NCI-H1105 (cell line): ENCODE measurements around the gene SRRM1.
"Not testable (repeated sequence)": the region's sequence is repeated elsewhere in the genome, so short reads cannot be mapped to it uniquely, and the experiment has no call there.

Source experiments
- DNase-seq: peaks from one replicate; lab custom pipeline; 2025; lab: John Stamatoyannopoulos, UW

Gene SRRM1

GRCh38 chr1:24643363-24644099, 429 bp downstream of the SRRM1 start:
- DNase-seq, result no peak

- no peak for DNase-seq
These were observed 940 bp downstream of the SRRM1 start for GRCh38 chr1:24644100-24644384.

GRCh38 chr1:24648919-24649318, 5.8 kb downstream of the SRRM1 start:
- DNase-seq, result no peak

DNA sequence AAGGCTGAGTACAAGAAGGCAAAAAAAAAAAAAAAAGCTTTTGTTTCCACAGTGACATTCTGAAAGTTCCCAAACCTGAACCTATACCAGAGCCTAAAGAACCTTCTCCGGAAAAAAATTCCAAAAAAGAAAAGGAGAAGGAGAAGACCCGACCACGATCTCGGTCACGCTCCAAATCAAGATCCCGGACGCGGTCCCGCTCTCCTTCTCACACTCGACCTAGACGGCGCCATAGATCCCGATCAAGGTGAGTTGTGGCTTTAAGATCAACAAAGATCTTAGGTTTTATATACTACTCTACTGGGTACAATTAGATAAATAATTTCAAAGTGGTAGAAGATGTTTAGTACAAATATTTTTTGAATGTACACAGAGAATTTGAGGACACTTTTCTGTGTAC, 9.3 kb downstream of the SRRM1 start:
- no peak for DNase-seq

- no peak for DNase-seq
These were observed 10.9 kb downstream of the SRRM1 start for GRCh38 chr1:24654010-24654409.

- no peak for DNase-seq
These were observed 12.9 kb downstream of the SRRM1 start for GRCh38 chr1:24656046-24656445.

- no peak for DNase-seq
These were observed 14.7 kb downstream of the SRRM1 start for GRCh38 chr1:24657781-24658180.

DNA sequence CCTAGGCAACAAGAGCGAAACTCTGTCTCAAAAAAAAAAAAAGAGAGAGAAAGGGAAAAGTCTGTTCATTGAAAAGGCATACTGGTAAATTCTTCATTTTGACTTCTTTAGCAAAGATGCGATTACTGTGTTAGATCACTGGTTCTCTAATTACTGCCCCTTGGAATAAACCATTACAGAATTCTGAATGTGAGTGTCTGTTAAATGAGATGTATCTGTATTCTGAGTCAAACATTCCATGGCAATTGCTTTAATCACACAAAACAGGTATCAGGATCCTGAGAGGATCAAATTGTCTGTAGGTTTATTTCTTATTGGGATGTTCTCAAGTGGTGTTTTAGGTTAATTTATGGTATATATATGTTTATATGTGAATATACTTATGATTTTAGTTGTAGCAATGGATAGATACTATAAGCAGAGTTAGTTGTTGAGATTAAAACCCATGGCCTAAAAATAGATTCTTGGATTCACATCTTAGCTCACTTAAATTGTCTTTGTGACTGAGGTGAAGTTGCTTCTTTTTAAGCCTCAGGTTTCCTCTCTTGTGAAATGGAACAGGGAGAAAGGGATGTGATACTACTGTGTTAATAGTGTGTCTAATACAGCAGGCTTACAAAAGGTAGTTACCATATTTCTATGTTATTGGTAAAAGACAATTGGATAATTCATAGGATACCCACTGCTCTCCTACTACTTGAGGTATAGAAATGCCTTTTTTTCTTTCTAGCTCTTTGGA, 16.2 kb downstream of the SRRM1 start:
- DNase-seq, result no peak

DNA sequence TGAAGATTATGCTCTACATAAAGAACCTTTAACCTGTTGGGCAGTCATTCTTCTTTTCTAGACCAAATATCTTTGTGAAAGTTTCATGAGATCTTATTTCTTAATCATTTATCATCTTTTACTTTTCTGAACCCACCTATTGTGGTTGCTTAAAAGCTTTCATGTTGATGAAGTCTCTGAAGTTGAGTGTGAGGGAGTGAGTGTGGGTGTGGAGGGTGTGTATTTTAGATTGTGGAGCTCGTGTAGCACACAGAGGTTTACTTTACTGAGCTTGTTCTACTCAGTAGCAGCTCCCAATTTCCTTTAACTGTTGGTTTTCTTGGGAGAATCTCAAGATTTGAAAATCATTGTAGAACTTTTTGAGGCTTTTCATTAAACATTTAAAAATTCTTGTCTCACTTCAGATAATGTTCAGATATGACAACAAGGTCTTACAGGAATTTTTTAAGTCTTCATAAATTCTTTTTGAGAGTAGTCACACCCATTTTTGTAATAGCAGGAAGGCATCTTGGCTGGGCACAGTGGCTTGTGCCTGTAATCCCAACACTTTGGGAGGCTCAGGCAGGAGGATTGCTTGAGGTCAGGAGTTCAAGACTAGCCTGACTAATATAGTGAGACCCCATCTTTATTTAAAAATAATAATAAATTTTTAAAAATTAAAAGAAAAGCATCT, 17.0 kb downstream of the SRRM1 start:
- DNase-seq, result no peak

DNA sequence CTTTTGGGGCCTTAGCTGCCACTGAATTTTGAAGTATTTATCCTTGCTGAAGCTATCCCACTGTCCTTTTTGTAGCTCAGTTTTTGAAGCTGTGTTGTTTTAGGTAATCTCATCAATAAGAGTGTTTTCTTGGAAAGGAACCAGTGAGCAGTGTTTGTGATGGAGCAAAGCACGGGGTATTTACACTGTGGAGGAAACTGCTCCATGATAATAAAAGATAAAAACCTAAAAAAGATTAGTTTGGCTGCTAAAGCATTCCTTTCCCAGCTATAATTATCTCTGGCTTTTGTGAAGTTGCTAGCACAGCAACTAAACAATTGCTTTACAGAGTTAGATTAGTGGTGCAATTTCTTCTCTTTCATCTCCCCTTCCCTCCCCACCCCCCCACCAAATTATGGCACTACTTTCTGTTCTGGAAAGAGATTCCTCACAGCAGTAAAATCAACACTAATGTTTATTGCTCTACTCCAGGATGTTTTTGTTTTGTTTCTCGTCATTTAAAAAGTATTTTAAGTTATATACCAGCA, 21.5 kb downstream of the SRRM1 start:
- DNase-seq, result no peak

- DNase-seq, result no peak
These were observed 23.7 kb downstream of the SRRM1 start for GRCh38 chr1:24666794-24667193.

GRCh38 chr1:24671372-24671771, 28.3 kb downstream of the SRRM1 start:
- not testable (repeated sequence) for DNase-seq

- DNase-seq, result not testable (repeated sequence)
These were observed 29.6 kb downstream of the SRRM1 start for GRCh38 chr1:24672686-24673085.

GRCh38 chr1:24673341-24673740, 30.2 kb downstream of the SRRM1 start:
- DNase-seq, result no peak

- not testable (repeated sequence) for DNase-seq
These were observed 35.3 kb downstream of the SRRM1 start for GRCh38 chr1:24678421-24678820.

DNA sequence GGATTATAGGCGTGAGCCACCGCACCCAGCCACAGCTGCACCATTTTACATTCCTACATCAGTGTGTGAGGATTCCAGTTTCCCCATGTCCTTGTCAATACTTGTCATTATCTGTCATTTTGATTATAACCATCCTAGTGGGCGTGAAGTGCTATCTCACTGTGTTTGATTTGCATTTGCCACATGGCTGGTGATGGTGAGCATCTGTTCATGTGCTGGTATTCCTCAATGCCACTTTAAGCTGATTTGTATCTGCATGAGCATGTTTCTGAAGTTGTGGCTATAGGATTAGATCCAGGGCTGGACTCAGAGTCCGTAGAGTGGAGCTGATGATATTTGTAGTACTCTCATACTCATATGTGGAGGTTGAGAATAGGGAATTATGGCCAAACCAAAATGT, 36.6 kb downstream of the SRRM1 start:
- DNase-seq, result no peak

- DNase-seq, result no peak
These were observed 40.6 kb downstream of the SRRM1 start for GRCh38 chr1:24683713-24684162.

DNA sequence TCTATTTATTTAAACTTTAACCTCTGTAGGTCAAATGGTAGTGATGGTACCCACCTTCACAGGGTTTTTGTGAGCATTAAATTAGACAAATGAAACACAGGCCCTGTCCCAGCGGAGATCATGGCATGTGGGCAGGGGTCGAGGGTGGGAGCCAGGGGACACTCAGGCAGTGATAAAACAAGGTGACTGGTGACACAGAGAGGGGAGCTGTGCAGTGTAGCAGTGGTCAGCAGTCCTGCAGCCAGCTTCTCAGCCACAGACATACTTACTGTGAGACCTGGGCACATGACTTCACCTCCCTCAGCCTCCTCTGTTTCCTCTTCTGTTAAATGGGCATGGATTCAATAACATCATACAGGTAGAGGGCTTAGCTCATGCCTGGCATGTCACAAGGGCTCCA, 44.9 kb downstream of the SRRM1 start:
- DNase-seq, result no peak

DNA sequence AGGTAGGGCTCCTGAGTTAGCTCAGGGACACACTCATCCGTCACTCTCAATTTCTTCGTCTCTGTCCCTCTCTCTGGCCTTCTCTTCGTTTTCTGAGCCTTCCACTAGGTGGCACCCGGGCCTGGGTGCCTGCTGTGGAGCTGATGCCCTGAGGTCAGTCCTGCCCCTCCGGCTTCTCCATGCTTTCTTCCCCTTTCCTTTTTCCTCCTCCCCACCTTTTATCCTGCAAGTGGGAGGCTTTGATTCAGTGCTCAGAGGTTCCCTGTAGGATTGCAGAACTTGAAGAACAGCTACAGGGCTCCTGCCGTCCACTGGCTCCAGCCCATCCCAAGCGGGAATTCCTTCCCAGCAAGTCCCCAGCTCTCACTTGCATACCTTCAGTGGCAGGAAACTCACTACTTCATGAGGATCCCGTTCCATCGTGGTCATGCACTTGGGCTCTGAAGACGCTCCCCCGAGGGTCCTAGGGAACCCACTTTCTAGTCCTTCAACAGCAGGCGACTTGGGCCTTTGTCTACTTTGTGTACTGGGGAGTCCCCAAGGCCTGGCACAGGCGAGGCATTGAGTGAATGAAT, 45.6 kb downstream of the SRRM1 start:
- DNase-seq, result peak; percentile 40

DNA sequence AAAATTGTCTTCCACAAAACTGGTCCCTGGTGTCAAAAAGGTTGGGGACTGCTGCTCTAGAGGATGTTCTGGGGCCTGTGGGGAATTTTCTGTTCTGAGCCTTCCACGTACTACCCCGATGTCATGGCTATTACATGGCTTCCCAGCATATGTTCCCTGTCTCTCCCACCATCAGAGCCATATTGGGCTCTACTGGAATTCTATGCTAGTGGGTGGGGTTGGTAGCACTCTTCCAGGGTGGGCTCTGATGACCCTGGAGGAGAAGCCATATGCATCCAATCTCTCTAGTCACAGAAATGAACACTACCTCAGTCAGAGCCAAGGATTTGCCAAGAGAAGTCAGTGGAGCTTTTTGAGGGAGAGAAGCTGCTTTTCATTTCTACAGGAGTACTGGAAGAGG, 47.9 kb downstream of the SRRM1 start:
- no peak for DNase-seq

DNA sequence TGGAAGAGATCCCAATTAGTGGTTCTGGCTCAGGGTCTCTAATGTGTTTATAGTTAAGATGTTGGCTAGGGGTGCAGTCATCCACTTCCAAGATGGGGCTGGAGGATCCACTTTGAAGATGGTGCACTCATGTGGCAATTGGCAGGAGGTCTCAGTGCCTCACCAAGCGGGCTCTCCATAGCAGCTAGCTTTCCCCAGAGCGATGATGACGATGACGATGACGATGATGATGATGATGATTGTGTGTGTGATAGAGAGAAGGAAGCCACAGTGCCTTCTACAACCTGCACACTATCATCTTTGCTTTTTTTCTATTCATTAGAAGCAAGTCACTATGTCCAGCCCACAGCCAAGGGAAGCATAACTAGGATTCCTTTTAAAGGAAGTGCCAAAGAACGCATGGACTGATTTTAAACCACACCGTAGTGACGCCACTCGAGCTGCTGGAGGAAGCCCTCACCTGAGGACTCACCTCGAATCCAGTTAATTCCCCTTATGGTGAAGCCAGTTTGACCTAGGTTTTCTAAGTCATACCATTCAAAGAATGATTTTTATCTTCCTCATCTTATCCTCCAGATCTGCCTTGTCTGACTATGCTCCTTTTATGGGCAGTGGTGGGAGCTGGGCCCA, 49.4 kb downstream of the SRRM1 start:
- DNase-seq, result no peak

- no peak for DNase-seq
These were observed 50.8 kb downstream of the SRRM1 start for GRCh38 chr1:24693827-24694379.
